GM19238 (cell line): ENCODE measurements around the gene PTPN23.
"Not testable (repeated sequence)": the region's sequence is repeated elsewhere in the genome, so short reads cannot be mapped to it uniquely, and the experiment has no call there.

Source experiments
- DNase-seq: peaks from one replicate; pipeline ENCODE4 v3.0.0; 2011; ENCODE audit warnings: low spot score; ENCODE audit not compliant: insufficient read length

Gene PTPN23

DNA sequence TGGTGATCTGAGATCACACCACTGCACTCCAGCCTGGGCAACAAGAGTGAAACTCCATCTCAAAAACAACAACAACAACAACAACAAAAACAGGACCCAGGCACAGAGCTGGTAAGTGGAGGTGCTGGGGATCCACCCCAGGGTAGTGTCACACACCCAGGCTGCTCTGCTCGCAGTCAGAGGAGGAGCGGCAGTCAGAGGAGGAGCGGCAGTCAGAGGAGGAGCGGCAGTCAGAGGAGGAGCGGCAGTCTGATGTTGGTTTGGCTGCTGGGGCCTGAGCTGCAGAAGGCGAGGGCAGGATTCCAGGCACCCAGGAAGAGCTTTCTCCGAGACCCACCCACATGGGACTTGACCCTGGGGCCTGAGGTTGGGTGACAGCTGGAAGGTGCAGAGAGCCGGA, 10.8 kb upstream of the PTPN23 start:
- not testable (repeated sequence) for DNase-seq

DNA sequence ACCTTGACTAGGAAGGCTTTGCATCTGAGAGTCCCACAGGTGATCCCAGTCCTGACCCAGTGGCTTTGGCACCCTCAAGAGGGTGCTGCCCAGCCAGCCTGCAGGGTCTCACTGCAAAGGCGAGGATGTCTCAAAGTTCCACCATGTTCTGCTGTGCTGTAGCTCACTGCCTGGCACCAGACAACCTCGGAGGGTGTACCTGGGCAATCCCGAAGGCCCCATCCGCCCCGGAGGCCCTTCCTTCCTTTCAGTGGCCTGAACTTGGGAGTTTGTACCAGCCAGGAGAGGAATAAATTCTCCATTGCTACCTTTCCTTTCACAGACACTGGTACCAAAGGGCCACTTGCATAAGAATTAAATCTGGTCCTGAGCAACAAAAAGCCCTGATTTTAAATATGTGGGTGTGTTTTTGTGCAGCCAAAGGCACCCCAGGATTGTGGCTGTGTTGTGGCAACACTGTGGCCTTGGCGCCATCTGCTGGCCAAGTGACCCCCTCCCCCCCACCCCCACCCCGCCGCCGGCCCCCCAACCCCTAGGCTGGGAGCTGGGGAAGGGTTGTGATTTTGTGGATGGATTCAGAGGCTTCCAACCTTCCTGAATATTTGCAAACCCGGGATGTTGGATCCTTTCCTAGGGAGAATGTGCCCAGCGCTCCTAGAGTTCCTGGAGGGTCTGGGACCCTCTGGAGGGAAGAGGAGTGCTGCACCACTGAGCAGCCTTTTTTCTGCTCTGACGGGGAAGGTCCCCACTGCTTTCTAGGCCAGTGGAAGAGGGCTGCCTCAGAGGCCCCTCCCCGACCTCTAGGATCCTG, 9.7 kb upstream of the PTPN23 start:
- DNase-seq: peak; percentile 50

DNA sequence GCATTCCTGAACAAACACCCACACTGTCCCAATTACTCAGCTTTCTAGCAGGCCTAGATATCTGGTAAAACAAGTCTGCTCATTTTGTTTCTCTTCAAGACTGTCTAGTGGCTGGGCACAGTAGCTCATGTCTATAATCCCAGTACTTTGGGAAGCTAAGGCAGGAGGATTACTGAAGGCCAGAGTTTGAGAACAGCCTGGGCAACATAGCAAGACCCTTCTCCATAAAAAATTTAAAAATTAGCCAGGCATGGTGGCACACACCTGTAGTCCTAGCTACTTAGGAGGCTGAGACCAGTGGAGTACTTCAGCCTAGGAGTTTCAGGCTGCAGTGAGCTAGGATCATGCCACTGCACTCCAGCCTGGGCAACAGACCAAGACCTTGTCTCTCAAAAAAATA, 6.2 kb upstream of the PTPN23 start:
- DNase-seq: no peak

DNA sequence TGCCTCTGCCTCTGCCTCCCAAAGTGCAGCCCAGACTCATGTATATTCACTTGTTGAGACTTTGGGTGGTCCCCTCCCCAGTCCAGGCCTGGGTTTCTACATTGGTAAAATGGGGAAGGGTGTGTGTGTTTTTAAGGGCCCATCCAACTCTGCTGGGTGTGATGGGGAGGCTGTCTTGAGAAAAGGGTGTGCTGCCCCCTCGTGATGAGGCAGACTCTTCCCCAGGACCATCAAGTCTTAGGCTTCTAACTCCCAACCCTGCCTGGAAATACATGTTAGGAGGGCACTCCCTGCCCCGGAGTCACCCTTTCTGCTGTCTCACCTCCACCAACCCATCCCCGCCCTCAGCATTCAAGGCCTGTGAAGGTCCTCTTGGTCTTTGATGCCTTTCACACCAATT, 4.4 kb upstream of the PTPN23 start:
- DNase-seq: no peak

DNA sequence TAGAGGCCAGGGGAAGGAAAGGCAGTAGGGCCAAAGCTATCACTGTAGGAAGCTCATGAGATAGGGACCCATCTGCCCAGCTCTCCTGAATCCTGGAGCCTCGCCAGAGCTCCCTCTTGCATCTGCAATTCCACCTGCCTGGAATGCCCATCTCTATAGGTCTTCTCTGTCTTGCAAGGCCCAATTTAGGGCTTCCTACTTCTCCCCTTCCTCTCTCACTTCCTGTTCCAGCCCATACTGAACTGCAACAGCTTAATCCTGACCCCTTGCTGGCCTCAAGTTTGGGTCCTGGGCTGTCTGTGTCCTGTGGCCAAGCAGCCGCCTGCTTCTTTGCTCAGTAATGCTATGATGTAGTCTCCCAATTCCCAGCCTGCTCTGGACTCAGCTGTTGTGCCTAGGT, 3.6 kb upstream of the PTPN23 start:
- no peak for DNase-seq

DNA sequence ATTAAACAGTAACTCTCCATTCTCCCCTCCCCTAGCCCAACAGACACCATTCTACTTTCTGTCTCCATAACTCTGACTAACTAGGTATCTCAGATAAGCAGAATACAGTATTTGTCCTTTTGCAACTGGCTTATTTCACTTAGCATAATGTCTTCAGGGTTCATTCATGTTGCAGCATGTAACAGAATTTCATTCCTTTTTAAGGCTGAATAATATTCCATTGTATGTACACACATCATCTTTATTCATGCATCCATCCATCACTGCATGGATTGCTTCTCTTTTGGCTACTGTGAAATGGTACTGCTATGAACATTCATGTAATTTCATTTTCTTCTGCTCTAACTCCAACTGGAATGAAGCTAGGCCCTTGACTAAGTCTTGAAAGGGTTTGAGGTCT, 2.0 kb upstream of the PTPN23 start:
- no peak for DNase-seq

DNA sequence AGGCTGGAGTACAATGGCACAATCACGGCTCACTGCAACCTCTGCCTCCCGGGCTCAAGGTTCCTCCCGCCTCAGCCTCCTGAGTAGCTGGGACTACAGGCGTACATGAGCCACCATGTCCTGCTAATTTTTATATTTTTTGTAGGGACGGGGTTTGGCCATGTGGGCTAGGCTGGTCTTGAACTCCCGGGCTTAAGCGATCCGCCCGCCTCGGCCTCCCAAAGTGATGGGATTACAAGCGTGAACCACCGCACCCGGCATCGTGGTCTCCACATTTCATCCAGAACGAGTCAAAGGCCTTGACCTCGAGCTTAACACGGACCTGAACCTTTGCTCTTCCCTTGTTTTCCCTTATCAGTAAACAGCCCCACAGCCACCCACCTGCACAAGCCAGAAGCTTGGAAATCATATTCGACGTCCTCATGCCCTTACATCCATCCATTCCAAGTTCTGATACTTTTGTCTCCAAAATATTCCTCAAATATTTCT, 1.4 kb upstream of the PTPN23 start:
- DNase-seq: no peak

DNA sequence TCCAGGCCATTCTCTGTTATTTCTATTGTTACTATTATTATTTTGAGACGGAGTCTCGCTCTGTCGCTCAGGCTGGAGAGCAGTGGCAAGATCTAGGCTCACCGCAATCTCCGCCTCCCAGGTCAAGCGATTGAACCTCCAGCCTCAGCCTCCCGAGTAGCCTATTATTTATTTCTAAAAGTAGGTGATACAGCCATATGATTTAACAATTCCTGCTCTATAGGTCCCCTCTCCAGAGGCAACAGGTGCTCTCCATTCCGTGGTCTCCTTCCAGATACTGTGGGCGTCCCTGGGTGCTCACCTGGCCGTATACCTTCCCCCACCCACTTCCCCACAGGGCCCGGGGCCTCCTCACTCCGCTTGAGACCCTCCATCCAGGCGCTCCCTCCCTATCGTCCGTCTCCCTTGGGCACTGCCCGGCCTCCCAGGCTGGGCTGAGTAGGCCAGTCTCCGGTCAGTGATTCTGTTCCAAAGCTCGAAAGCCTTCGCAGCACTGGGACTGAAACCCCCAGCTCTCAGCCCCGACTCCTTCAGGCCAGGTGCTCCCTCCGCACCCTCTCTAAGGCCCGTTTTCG, 708 bp upstream of the PTPN23 start:
- no peak for DNase-seq

DNA sequence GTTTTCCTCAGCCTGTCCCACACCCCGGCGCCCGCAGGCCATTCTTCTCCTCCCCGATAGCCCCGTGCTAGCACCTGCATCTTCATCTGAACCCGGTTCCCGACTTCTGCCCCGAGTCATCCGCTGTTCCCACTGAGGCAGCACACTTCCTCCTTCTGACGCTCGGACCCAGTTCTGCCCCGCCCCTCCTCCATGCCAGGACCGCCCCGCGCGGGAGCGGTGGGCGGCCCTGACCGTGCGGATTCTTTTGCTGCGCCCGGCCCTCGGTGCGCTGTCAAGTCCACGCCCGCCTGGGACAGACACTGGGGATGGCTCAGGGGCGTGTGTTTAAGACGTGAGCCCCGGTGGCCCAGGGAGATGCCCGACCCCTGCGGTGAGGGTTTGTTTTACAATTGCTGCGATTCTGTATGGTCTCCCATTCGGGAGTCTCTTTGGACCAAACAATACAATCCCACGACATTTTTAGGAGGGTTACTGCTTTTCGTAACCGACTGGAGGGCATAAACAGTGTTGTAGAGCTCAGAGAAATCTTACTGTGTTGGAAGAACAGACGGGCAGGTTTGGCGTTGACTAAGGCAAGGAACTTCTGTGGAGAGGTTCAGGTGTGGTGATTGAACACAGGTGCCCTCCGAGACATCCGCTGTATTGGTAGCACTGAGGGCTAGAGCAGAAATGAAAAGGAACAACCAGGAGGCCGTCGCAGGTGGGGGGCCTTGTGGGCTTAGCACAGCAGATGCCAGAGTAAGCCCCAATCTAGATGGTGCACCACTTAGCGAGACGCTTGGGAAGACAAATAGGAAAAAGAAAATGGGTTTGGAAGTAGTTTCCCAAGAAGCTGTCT, 716 bp downstream of the PTPN23 start:
- DNase-seq: peak; percentile 84

DNA sequence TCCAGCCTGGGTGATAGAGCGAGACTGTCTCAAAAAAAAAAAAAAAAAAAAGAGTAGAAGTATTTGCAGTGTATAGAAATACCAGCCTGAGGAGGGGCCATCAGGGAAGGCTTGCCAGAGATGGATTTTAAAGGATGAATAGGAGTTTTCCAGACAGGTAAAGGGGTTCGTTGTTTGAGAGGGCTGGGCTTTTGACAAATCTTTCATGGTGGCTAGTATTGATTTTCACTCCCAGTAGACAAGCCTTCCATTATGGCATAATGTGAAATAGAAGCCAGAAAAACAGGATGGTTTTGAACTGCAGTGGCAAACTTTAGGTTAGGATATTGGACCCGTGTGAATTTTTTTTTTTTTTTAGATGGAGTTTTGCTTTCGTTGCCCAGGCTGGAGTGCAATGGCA, 3.6 kb downstream of the PTPN23 start:
- DNase-seq: no peak

DNA sequence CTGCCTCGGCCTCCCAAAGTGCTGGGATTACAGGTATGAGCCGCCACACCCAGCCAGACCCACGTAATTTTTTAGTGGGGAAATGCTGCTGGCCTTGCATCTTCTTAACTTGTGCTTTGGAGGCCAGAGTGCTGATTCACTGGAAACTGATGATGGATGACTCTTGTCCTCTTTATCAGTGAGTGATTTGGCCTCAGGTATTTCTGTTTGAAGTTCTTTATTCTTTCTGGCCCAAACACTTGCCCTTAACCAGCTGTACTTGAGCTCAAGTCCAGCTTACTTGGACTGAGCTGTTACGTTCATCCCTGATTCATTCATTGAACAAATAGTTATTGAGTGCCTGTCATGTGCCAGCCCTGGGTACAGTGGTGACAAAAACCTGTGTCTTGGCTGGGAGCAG, 4.2 kb downstream of the PTPN23 start:
- DNase-seq: no peak

DNA sequence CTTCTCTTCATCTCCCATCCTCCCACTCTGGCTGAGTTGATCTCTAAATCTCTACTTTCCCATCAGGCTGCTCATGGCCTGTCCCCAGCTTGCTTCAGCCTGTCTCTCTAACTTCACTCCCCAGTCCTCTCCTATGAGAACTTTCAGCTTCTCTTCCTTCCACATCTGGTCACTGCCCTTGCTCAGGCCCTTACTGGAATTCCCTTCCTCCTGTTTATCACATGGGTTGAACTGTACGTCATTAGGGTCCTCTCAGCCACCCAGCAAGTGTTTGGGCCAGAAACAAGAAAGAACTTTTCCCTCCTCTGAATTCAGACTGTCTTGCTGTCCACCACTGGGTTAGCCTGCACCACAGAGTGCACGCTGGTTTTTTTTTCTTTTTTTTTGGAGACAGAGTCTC, 5.0 kb downstream of the PTPN23 start:
- no peak for DNase-seq

DNA sequence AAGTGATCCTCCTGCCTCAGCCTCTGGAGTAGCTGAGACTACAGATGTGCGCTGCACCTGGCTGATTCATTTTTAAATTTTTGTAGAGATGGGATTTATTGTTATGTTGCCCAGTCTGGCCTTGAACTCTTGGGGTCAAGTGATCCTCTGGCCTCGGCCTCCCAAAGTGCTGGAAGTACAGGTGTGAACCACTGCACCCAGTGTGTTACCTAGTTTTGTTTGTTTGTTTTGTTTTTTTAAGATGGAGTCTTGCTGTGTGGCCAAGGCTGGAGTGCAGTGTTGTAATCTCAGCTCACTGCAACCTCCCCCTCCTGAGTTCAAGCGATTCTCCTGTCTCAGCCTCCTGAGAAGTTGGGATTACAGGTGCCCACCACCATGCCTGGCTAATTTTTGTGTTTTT, 12.1 kb downstream of the PTPN23 start:
- DNase-seq: no peak

DNA sequence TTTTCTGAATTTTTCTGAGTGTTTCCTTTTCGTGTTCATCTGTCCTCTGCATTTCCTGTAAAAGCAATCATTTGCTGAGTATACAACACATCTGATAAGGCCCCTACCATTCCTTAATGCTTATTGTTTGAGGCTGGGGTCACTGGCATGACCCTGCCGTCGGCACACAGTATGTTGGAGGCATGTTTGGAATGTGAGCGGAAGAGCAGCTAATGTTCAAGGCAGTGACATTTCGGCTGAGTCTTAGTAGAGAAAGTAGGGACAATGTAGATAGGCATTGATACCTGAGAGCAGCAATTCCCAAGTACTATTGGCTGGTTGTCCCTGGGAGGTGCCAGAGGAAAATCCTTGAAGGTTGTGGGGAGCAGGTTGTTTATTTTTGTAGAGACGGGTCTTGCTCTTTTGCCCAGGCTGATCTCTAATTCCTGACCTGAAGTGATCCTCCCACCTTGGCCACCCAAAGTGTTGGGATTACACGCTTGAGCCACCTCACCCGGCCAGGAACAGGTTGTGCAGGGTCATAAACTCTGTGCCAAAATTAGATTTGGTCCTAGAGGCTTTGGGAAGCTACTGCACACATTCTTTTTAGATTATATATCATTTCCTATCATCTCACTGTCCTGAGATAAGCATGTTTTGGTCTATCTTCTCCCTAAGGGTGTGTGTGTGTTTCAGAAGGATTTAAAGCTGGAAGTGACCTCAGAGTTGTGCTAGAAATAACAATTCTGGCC, 13.5 kb downstream of the PTPN23 start:
- DNase-seq: no peak

DNA sequence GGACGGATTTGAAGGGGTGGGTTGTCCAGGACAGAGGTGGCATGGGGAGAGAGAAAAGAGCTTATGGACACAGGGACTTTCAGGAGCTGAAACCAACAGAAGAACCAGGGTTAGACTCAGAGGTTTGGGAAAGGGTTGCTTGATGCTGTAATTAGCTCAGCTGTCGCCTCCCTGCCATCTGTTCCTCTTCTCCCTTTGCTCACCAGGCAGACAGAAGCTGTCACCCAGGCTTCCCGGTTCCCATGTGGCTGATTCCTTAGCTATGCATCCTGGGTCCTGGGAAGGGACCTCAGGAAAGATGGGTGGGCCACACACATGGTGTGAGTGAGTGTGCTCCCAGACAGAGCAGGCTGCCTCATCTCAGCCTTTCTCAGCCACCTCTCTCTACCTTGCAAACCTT, 14.1 kb downstream of the PTPN23 start:
- no peak for DNase-seq

DNA sequence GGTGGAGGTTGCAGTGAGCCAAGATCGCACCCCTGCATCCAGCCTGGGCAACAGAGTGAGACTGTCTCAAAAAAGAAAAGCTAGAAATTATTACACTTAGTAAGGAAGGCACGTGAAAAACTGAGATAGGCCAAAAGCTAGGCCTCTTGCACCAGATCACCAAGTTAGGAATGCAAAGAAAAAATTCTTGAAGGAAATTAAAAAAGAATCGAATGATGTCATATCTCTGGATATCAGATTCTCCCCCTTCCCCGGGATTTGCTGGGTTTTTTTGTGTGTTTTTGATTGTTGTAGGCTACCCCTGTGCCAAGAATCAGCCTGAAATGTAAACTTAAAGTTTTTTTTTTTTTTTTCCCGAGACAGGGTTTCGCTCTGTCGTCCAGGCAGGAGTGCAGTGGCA, 17.4 kb downstream of the PTPN23 start:
- DNase-seq: no peak

DNA sequence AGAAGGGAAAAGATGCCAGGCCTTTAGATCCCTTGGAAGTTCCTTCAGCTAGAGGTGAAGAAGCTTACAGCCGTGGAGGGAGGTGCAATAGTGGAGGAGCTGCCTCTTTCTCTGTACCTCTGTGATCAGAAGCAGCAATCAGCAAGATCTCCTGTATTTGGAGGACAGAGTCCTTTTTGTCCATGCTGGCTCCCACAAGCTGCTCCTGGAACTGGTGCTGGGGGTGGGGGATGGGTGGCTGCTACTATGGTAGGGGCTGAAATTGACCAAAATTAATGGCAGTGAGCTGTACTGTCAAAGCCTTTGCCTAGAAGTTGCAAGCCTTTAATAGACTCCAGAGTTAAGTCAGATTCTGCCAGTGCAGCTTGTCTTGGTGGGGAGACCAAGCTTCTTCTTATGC, 18.2 kb downstream of the PTPN23 start:
- no peak for DNase-seq

DNA sequence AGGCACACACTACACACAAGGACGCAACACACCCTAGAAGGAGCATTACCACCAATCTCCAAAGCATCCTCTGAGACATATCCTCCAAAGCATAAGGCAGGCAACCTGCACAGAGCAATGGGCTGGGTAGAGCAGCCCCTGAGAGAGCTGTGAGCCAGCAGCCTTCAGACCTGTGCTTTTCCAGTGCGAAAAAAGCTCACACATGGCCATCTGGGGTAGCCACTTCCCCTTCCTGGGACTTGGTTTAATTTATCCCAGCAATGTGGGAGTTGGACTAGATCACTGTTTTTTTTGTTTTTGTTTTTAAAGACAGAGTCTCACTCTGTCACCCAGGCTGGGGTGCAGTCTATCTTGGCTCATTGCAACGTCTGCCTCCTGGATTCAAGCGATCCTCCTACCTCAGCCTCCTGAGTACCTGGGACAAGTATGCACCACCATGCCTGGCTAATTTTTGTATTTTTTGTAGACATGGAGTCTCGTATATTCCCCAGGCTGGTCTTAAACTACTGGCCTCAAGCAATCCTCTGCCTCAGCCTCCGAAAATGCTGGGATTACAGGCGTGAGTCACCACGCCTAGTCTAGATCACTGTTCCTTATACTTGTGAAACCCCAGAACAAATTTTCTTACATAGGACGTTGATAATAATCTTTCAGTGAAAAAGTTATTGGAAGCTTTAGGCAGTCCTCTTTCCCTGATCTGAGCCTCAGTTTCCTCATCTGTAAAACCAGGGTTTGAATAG, 18.9 kb downstream of the PTPN23 start:
- DNase-seq: no peak

DNA sequence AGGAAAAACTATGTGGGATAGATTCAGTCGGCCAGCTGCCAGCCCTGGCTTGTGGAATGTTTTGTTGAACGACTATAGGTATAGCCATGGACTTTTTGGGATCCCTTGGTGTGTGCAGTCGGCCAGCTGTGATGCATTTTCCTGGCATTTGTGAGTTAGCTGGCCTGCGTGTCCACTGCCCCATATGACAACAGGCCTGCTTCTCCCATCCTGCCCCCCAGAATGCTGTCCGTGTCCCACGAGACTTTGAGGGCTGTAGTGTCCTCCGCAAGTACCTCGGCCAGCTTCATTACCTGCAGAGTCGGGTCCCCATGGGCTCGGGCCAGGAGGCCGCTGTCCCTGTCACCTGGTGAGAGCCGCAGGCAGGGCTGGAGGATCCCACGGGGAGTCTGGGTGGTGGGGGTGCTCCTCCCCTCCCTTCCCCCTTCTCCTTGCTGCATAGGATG, 23.6 kb downstream of the PTPN23 start:
- DNase-seq: no peak

DNA sequence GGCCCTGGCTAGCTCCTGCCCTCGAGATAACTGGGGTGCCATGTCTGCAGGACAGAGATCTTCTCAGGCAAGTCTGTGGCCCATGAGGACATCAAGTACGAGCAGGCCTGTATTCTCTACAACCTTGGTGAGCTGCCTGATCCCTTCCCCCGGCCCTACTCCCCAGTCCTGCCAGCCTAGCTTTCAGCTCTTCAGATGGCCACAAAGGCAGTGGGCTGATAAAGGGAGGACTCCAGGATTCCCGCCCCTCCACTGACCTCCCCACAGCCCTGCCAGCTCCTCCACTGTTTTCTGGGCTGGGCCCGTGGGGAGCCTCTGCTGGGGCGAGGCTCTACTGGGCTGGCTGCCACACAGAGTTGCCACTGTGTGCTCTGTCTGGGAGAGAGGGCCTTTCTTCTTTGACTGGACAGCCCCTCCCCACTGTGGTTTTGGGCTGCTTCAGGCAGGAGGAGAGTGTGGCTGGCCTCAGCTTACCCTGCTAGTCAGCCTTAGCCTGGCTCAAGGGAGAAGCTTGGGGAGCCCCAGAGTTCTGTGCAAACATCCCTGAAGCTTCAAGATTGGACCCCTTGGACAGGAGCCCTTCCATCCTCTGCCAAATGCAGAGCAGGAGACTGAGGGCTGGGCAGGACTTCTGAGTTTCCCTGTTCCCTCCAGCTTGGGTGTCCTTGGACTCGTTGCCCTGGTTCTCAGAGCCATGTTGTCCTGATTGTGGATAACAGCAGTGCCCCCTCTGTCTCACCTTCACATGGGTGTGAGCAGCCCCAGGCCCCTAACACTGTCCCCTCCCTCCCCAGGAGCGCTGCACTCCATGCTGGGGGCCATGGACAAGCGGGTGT, 24.4 kb downstream of the PTPN23 start:
- no peak for DNase-seq
